HG03571 (cell line): ENCODE measurements around the gene PPIP5K2.
"Not testable (repeated sequence)": the region's sequence is repeated elsewhere in the genome, so short reads cannot be mapped to it uniquely, and the experiment has no call there.

Experiments
- ATAC-seq: cut with Tn5 transposase; IDR thresholded peaks from one replicate; pipeline ENCODE4 v1.9.1; 2021; ENCODE audit not compliant: unreplicated experiment

PPIP5K2 gene

DNA sequence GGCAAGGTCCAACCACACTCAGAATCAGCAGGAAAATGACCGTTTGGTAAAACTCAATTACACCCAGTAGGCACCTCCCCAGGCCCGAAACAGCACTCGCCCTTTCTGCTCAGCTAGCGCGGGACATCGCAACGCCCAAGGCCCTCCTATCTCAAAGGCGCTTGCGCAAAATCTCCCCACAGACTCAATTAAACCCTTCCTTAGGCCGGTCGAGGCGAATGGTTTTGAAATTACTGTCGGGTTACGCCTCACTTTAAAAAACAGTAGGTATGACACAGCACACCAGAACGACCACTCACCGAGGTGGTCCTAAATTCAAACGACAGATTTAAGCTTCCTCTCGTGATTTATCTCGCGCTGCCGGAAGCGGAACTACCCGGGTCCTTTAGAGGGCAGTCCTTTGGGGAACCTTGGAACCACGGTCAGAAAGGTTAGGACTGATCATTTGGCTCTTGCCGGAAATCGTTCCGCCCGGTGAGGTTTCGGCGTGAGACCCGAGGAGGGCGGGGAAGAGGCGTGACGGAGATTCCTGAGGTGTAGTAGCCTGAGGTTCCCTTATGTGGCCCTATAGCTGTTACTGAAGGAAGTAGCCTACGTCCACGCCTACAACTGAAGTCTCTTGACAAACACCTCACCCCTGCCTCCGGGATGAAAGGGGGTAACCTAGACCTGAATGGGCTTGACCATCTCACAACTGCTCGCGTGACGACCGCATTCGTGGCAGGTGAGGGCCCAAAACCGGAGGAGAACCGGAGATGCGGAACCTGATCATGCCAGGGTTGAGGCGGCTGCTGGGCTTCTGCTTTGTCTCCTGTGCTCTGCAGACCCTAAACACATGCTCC lies at the start of gene PPIP5K2, which contains the start of gene GIN1:
PPIP5K2 (plus strand) TSS at position 537 of the 842 bp plus-strand sequence. CDS start 9,289 bp downstream, outside the sequence.
GIN1 (minus strand) TSS at position 374 of the 842 bp plus-strand sequence. CDS start 11,431 bp downstream, outside the sequence.
- ATAC-seq = peak; percentile 90

DNA sequence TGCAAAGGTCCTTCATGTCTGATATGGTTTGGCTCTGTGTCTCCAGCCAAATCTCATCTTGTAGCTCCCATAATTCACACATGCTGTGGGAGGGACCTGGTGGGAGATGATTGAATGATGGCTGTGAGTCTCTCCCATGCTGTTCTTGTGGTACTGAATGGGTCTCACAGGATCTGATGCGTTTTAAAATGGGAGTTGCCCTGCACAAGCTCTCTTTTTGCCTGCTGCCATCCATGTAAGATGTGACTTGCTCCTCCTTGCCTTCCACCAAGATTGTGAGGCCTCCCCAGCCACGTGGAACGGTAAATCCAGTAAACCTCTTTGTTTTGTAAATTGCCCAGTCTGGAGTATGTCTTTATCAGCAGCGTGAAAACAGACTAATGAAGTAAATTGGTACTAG lies 46.6 kb upstream of the PPIP5K2 start:
- not testable (repeated sequence) for ATAC-seq

DNA sequence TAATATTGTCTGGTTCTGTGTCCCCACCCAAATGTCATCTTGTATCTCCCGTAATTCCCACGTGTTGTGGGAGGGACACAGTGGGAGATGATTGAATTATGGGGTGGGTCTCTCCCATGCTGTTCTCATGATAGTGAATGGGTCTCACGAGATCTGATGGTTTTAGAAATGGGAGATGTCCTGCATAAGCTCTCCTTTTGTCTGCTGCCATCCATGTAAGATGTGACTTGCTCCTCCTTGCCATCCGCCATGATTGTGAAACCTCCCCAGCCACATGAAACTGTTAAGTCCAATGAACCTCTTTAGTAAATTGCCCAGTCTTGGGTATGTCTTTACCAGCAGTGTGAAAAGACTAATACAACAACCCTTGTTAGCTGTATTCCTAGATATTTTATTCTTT lies 44.7 kb upstream of the PPIP5K2 start:
- no peak for ATAC-seq

DNA sequence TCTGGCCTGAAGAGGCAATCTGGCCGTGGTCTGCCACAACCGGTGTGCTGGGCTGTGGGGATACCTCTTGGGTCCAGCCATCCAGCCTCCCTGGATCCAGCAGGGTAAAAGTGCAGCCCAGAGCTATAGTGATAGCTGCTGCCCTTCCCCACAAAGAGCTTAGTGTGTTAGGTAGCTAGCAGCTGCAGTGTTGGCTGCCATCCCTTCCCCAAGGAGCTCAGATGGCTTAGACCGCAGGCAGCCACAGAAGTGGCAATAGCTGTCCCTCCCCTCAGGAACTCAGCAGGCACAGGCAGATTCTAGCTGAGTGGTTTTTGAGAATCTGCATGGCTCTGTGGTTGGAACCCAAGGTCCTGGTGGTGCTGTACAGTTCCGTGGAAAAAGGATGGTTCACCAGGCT lies 40.3 kb upstream of the PPIP5K2 start:
- ATAC-seq = no peak

DNA sequence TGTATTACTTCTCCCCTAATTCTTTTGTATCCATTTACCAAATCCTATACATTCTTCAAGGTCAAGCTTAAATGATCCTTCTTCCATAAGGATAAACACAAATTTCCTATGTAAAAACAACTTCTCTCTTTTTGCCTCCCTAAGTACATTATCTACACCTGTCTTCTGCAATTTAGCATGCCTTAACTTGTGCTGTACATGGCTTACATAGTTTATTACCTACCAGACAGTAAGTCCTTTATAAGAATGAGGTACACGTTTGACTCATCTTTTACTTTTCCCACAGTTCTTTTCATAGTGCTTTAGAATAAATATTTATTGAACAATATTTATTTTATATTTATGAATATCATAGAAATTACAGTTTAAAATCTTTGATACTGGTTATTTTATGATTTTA lies 33.6 kb upstream of the PPIP5K2 start:
- ATAC-seq = no peak

DNA sequence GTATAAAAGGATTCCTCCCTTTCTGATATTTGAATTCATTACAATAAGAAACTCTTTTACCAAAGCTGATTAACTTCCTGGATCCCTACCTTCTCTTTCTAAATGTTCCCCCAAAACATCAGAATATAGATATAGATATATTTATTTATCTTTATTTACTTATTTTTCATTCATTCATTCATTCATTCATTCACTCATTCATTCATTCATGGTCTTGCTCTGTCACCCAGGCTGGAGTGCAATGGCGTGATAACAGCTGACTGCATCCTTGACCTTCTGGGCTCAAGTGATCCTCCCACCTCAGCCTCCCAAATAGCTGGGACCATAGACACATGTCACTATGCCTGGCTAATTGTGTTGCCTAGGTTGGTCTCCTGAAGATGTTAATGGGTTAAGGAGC lies 30.8 kb upstream of the PPIP5K2 start:
- ATAC-seq = no peak

DNA sequence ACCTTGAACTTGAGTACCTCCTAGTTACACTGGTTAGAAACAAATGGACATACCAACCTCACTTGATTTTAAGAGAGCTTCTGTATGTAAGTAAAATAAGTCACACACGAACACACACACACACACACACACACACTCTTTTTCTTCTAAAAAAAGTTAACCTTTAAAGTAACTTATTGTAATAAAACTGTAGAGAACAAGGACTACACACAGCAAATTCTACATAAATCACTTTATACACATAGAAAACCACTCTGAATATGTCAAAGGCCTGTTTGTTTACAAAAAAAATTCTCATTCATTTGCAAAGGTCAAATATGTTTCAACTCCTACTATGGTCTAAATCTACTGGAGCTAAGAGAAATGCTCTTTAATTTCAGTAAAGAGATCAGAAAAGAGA lies 29.3 kb upstream of the PPIP5K2 start:
- ATAC-seq = no peak

DNA sequence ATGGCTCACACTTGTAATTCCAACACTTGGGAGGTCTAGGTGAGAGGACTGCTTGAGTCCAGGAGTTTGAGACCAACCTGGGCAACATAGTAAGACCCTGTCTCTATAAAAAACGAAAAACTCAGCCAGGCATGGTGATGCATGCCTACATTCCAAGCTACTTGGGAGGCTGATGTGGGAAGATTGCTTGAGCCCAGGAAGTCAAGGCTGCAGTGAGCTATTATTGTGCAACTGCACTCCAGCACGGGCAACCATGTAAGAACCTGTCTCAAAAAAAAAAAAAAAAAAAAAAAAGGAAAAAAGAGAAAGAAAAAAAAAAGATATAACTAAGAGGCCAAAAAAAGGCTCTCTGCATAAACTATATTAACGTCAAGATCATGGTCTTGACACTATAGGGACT lies 27.4 kb upstream of the PPIP5K2 start:
- no peak for ATAC-seq

DNA sequence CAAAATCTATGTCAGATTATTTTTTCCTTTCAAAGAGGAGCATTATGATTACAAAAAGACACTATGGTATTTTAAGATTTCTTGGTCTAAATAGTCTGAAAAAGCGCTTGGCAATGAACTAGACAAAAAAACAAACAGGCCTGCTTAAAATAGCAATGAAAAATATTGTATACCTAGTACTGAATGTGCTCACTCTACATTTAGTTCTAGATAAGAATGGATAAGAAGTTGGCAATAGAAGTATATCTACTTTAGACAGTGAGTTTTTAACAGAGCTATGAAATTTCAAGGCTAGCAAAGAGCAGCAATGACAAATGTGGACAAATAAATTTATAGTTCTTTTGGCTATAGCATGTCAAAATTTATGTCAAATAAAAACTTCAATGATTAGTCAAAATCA lies 26.4 kb upstream of the PPIP5K2 start:
- ATAC-seq = no peak

DNA sequence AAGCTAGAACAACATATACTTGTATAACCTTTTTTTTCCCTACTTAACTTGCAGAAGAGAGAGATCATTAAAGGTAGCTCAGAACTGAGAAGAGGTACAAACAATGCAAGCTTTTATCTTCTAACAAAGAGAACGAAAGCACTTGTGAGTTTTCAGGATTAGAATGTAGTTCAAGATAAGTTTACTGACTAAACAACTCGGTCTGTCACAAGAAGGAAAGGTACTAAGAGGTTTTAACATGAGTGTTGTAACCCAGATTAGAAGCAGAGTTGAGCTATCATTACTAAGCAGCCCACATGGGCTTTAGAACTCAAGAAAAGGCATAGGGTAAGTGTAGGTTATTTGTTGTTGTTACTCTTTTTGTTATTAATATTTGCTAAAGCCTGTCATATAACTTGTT lies 25.4 kb upstream of the PPIP5K2 start:
- ATAC-seq = no peak

DNA sequence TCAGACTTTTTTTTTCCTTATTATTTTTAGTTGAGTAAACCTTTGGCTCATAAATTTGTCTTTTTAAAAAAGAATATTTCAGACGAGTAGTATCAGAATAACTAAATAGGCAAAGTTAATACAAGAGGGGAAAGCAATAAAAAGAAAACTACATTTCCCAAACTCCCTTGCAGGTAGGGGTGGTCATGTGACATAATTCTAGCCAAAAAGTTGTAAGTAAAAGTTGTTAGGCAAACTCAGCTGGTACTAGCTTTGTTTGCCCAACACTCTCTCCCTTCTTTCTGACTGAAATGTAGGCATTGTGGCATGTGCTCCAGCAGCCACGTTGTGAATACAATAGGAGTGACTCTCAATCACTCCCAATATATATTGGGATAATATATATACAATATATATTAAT lies 21.1 kb upstream of the PPIP5K2 start:
- no peak for ATAC-seq

DNA sequence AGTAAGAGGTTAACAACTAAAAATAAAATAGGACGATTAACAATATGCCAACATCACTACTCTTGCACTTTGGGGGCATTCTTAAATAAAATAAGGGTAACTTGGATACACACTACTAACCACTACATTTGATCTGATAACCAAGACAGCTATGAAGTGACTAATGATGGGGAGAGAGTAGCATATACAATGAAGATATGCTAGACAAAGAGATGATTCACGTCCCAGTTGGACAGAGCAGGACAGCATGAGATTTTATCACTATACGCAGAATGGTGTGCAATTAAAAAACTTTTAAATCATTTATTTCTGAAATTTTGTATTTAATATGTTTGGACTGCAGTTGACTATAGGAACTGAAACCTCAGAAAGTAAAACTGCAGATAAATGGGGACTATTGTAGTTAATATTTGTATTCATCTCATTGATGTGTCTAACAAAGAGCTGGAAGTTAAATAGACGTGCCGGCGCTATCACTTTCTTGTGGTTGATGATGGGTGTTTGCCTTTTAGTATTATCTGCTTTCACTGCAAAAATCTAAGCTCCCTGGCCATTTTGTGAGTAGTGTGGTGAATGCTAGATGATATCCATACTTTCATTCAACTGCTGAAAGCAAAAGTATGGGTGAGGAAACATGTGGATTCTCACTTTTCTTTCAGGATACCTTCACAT lies 18.9 kb upstream of the PPIP5K2 start:
- no peak for ATAC-seq

DNA sequence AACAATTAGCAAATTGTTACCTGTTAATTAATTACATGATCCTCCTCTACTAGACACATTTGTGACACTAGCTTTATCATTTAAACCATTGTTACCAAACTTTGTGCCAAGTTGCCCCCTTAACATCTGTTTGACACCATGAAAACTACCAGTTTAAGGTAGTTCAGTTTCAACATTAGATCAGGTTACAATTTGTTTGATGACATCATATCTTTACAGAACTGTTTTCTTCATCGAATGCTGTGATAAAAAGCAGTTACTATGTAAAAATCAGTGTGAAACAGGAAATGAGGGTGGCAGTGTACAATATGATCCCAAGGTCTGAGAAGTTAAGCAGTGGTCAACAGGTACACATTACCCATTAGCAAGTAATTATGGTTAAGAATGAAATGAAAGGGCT lies 17.9 kb upstream of the PPIP5K2 start:
- no peak for ATAC-seq

DNA sequence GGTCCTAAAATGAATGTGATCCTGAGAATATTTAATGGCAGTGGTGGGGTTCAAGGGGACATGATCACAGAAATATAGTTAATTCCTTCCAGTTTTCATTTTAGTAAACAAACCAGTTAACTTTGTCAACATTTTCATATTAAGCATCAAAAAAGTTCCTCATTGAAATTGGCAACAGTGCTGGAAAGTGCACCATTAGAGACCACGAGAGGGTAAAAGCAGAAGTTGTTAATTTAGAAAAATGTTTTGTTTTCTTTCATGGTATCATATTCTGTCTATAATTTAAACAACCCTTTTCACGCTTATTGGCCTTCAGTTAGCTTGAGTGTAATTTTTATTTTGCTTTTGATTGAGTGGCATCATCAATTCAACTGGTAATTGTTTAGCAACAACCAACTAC lies 12.0 kb upstream of the PPIP5K2 start:
- no peak for ATAC-seq

DNA sequence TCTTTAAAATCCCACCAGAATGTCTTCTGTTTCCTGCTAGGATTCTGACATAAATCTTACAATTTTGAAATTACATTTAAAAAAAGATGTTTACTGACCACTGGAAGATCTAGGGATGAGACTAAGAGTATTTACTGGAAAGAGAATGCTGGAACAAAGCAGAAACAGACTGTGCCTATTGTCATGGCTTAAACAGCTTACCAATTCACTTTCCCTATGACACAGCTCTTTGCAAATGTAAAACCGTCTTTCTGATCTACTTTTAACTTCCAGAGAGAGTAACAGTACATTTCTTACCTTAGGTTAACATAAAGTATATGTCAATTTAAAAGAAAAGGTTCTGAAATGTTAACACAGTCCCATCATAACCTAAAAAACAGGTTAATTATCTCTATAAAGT lies 10.8 kb upstream of the PPIP5K2 start:
- ATAC-seq = no peak

DNA sequence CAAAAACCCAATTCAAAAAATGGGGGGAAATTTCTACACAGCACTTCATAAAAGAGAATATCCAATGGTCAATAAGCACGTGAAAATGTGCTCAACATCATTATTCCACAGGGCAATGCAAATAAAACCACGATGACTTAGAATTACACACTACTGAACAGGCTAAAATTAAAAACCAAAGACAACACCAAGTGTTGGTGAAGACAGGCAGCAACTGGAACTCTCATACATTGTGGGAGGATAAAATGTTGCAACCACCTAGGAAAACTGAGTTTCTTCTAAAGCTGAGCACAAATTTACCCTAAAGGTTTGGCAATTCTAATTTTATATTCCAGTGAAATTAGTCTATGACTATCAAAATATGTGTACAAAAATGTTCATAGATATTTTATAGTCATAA lies 9.7 kb upstream of the PPIP5K2 start:
- ATAC-seq = no peak

DNA sequence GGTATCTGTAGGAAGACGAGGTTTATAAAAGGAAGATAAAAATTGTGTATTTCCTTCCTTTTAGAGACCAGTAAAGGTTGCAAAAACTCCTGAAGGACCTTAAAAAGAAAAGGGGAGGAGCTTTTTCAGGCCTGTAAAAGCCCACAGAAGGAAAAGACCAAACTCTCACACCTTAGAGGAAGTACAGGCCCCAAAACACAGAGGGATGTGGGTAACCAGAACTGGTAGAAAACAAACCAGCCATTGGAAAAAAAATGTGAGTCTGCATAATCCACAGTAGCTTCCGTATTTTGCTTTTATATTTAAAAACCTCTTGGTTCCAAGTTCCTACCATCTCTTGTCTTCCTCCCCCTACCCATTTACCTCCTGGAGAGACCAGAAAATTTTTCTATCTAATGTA lies 8.6 kb upstream of the PPIP5K2 start:
- ATAC-seq = peak; percentile 54

DNA sequence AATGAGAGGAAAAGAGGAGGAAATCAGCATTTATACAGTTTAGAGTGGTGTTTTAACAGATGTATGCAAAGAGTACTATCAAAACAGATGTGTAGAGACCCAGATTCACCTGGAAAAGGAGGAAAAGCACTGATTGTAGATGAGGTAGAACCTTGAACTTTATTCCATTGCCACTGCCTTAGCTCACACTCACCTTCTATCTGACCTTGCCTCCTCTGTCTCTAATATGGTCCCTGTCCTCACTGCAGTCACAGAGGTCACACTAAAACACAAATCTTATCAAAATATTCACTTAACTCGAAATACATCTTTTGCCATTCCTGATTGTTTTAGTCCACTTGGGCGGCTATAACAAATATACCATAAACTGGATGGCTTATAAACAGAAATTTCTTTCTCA lies 7.2 kb upstream of the PPIP5K2 start:
- ATAC-seq = no peak

DNA sequence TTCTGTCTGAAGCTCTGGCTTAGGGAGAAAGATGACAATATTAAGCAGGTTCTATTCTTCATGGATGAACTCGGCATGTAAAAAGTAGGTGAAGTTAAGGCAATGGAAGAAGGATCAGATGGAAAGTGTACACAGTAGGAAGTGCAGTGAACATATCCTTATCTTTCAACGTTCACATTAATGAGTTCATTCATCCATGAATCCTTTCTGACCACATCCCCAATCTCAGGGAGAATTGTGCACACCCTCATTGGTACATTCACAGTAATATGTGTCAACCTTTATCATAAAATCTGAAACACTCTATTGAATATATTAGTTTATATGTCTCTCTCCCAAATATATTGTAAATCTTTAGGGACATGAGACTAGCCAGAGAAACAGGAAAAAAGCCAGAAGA lies 5.7 kb upstream of the PPIP5K2 start:
- no peak for ATAC-seq

DNA sequence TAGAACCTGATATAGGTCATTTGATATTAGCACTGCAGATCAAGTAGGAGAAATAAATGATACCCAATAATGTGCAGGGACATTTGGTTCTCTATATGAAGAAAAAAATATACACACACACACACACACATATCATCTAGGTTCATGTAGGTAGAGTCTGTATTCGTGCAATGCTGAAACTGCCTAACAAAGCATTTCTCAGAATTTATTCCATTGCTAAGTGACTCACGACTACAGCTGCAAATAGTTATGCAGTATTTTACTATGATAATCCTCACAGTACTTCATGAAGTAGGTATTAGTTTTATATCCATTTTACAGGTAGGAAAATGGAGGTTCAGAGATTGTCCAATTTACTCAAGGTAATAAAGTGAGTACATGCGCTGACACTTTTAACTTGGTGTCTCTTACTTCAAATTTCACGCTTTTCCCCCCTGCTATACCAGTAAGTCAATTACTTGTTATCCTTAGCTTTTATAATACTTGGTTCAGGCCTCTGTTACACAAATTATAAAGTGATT lies 2.6 kb upstream of the PPIP5K2 start:
- ATAC-seq = no peak

DNA sequence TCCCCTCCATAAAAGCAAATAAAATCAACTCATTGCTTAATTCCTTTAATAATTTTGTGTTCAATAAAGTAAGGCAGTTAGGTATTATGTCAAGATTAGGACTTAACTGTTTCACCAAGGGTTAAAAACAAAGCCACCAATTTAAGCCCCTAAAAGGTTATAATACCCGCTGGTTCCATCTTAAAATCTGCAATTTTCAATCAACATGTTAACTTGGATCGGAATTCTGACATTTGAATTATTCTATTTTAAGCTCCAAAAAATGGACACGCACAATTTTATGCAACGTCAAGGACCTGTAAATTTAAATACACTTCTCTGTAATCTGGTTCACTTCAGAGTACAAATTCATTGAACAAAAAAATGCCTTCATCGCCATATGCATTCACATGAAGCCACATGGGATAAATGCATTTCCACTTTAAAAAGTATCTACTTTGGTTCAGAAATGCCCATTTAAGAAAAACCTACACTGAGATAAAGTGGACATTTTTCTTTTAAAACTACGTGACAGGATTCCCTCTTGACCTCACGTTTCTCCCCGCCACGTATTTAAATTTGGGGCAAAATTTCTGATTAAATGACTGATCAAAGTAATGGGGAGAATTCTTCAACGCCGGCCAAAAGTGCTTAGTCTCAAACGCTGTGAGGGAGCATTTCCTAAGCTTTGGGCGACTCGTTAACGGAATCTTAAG lies 884 bp upstream of the PPIP5K2 start:
- no peak for ATAC-seq
